ES-I3 (cell line): ENCODE data around the gene GMEB2.
"Not testable (repeated sequence)": the region's sequence is repeated elsewhere in the genome, so short reads cannot be mapped to it uniquely, and the experiment has no call there.

ENCODE experiments used
- H3K36me3 ChIP-seq: 2 replicates; pipeline ENCODE4 v1.6.1; 2013; ENCODE audit warnings: mild to moderate bottlenecking, low read length, control low read depth, moderate library complexity; ENCODE audit not compliant: insufficient read depth
- H3K4me1 ChIP-seq: 2 replicates; pipeline ENCODE4 v1.6.1; 2013; ENCODE audit warnings: mild to moderate bottlenecking, control low read depth, low read length; ENCODE audit not compliant: insufficient read depth
- H3K9ac ChIP-seq: 2 replicates; pipeline ENCODE4 v1.6.1; 2013; ENCODE audit warnings: low read depth, mild to moderate bottlenecking, low read length, moderate library complexity
- H3K9me3 ChIP-seq: 2 replicates; pipeline ENCODE4 v1.6.1; 2013; ENCODE audit warnings: mild to moderate bottlenecking, low read length, moderate library complexity; ENCODE audit not compliant: control insufficient read depth, insufficient read depth

The GMEB2 gene

DNA sequence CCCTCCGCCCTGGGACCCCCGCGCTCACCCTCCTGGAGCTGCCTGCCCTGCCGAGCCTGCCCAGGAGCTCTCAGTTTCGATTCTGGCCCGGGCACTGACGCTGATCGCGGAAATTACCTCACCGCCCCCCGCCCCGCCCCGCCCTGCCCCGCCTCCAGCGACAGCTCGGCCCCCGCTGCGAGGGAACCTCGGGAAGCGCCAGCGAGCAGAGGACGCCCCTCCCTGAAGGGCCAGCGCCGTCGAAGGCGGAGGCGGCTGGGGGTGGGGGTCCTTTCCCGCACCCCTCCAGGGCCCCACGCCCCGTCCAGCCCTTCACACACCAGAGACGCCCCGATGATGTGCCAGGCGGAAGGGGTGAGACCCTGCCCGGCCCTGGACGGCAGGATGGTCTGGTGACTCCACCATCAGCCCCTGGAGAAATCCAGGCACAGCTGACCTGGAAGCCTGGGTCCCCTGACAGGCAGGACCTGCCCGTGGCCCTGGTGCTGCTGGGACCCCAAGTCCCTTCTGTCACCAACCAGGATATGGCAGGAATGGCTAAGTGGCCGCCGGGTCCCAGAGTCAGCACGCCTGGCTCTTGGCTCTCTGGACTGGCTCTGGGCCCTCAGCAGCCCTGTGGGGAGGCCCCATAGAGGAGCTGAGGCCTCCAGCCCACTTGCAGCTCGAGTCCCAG is 52.6 kb downstream of the GMEB2 start, which contains the start of gene HELZ2:
HELZ2 (minus strand) TSS at position 84 of the 673 bp plus-strand sequence. CDS start 1,854 bp downstream, outside the sequence.
- Histone ChIP-seq H3K36me3 (no peaks in the 10 kb centered on the region), H3K4me1 (no peaks in the 10 kb centered on the region), H3K9ac (peak within 1 kb of the TSS; percentile 42), H3K9me3 (no peaks in the 10 kb centered on the region)

DNA sequence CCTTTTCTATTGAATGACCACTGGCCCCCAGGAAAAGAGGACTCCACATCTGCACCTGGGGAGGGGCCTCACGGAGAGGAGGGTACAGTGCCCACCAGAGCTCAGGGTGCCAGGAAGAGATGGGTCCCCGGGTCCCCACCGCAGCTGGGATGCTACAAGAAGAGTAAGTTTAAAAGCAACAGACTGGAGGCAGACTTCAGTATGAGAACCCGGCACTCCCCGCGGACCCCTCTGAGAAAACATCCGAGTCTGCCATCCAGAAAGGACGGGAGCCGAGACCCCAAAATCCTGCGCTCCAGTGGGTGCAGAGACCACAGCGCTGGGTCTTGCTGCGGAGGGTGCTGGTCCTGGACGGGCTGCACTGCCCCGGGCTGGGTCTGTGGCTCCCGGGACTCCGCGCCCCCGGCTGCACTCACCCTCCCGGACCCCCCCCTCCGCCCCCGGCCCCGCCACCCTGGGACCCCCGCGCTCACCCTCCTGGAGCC is 53.2 kb downstream of the GMEB2 start:
- no peaks in the 10 kb centered on the region for H3K9me3 ChIP-seq
- peak overlapping the region; percentile 42 for H3K9ac ChIP-seq
- H3K4me1 ChIP-seq: no peaks in the 10 kb centered on the region

DNA sequence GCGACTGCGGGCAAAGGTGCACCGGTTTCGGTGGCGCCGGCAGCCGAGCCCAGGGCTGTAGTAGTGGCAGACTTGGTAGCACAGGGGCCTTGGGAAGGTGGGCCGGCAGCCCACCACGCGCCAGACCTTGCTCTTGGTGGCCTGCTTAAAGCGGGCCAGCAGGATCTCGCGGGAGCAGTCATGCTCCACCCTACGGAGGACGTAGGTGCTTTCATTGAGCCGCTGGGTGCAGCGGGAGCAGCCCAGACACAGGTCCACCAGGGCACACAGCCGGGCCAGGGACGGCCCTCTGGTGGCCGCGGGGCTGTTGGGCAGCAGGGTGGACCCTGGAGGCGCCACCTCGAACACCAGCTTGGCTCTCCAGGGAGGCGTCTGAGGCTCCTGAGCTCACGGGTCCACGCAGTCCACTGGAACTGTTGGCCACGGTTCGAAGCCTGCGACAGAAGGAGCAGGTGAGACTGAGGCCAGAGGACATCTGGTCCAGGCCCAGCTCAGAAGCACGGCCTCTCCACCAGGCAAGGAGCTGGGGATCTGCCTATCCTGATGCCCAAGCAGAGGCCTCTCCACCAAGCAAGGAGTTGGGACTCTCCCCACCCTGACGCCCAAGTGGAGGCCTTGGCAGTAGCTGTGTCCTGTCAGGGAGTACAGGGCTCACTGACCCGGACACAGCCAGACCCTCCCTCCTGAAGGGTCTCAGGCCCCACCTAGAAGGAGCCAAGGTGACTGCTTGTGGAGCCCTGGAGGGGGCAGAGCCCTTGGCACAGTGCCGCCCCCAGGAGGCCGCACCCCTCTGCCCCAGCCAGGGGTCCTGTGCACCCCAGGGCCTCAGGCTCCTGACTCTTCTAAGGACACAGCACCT is 53.9 kb downstream of the GMEB2 start:
- Histone ChIP-seq H3K36me3 (no peaks in the 10 kb centered on the region), H3K4me1 (no peaks in the 10 kb centered on the region), H3K9ac (peak overlapping the region; percentile 42; the same call in 1 of the 2 replicates), H3K9me3 (no peaks in the 10 kb centered on the region)

More for the DNA sequence above, 53.2 kb downstream of the GMEB2 start:
- no peaks in the 10 kb centered on the region for H3K36me3 ChIP-seq

DNA sequence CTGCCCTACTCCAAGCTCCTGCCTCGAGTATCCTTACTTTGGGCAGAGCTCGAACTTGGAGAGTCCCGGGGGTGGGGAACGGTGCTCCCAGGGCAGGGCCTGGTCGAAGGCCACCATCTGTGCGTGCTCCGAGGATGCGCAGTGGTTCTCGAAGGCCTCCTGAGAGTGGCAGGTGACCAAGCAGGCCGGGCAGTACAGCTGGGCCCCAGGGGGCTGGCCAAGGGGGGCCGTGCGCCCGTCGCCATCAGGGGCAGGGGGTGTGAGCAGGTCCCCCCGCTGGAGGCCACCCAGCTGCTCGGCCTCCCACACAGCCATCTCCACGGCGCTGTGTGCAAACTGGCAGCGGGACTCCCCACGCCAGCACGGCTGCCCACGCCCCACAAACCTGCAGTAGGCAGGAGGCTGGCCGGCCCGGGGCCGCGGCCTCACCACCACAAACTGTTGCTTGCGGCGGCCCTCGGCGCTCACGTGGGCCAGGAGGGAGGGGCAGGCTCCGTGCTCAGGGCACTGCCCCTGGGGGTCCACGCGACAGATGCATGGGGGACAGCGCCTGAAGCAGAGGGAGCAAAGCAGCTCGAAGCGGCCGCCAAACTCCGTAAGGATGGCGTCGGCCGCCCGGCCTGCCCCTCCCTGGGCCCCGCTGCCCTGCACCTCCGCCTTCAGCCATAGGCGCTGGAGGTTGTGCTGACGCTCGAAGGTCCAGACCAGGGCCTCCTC is 54.7 kb downstream of the GMEB2 start:
- no peaks in the 10 kb centered on the region for H3K4me1 ChIP-seq
- H3K9ac ChIP-seq: no peak overlapping the region
- no peaks in the 10 kb centered on the region for H3K9me3 ChIP-seq
- no peaks in the 10 kb centered on the region for H3K36me3 ChIP-seq

DNA sequence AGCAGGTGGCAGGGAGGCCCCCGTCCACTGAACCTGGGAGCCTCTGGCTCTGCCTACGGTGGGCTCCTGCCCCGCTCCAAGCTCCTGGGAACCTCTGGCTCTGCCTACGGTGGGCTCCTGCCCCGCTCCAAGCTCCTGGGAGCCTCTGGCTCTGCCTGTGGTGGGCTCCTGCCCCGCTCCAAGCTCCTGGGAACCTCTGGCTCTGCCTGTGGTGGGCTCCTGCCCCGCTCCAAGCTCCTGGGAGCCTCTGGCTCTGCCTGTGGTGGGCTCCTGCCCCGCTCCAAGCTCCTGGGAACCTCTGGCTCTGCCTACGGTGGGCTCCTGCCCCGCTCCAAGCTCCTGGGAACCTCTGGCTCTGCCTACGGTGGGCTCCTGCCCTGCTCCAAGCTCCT is 55.8 kb downstream of the GMEB2 start:
- H3K9me3 ChIP-seq, H3K36me3 ChIP-seq, H3K4me1 ChIP-seq, H3K9ac ChIP-seq: not testable (repeated sequence)

DNA sequence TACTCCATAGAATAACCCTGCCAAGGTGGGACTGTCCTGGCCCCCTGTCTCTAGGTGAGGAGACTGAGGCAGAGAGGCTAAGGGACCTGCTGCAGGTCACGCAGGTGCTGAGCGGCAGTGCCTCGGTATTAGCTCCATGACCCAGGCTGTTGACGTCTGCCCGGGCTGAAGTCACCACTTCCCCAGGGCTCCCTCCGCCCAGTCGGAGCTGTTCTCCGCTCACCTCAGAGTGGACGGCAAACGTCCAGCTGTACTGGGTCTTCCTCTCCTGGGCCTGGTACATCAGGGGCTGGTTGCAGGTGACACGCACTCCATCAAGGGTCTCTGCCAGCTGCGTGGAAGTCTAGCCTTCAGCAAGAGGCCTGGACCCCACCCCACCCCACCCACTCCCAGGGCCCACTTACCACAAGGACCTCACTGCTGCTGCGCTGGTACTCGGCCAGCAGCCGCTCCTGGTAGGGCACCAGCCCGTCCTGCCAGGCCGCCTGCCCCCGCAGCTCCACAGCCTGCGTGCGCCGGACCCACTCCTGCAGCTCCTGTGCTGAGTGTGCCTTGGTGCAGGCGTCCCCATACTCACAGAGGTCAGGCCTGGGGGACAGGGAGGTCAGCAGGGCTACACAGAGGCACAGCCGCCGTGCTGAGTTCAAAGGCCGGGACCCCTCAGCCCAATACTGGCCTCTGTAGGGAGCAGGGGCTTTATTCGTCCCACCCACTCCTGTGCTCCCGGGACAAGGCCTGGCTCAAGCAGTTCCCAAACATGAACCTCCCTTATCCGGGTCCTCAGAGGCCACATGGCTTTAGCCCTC is 56.4 kb downstream of the GMEB2 start:
- H3K9ac ChIP-seq: no peak overlapping the region
- no peaks in the 10 kb centered on the region for H3K4me1 ChIP-seq
- no peaks in the 10 kb centered on the region for H3K9me3 ChIP-seq
- no peaks in the 10 kb centered on the region for H3K36me3 ChIP-seq

DNA sequence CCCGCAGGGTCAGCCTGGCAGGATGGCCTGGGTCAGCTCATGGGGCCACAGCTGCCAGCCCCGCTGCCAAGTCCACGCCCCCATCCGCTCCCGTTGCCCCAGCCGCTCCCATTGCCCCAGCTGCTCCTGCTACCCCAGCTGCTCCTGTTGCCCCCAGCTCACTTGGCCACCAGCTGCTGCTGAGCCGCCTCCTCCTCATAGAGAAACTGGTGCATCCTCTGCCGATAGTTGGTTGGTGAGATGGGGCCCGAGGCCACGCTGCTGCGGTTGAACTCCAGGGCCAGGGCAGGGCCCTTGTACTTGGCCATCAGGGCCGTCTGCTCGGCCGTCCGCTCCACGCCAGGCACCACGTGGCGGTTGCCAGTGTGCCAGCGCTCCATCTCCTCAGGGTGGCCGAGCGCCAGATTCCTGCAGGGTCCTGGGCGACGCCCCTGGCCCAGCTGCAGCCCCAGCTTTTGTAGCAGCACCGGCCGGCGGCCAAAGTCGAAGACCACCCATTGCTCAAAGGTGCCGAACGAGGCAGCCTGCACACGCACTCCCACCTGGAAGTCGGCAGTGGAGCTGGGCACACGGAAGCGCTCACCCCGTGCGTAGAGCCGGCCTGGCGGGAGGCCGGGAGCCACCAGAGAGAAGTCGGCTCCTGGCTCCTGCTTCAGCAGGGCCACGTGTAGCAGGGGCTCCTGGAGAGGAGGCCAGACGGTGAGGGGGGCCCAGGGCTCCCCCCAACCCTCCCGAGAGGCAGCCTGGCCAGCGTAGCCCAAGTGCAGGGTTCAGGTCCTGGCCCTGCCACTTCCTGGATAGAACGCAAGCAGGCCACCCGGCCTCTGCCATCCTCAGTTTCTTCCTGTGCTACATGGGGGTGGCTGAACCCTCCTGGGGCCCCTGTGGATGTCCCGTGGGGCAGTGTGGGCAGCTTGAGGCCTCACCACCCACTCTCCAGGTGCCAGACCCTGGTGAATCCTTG is 57.6 kb downstream of the GMEB2 start:
- H3K36me3 ChIP-seq: no peaks in the 10 kb centered on the region
- no peaks in the 10 kb centered on the region for H3K4me1 ChIP-seq
- no peak overlapping the region for H3K9ac ChIP-seq
- no peaks in the 10 kb centered on the region for H3K9me3 ChIP-seq

DNA sequence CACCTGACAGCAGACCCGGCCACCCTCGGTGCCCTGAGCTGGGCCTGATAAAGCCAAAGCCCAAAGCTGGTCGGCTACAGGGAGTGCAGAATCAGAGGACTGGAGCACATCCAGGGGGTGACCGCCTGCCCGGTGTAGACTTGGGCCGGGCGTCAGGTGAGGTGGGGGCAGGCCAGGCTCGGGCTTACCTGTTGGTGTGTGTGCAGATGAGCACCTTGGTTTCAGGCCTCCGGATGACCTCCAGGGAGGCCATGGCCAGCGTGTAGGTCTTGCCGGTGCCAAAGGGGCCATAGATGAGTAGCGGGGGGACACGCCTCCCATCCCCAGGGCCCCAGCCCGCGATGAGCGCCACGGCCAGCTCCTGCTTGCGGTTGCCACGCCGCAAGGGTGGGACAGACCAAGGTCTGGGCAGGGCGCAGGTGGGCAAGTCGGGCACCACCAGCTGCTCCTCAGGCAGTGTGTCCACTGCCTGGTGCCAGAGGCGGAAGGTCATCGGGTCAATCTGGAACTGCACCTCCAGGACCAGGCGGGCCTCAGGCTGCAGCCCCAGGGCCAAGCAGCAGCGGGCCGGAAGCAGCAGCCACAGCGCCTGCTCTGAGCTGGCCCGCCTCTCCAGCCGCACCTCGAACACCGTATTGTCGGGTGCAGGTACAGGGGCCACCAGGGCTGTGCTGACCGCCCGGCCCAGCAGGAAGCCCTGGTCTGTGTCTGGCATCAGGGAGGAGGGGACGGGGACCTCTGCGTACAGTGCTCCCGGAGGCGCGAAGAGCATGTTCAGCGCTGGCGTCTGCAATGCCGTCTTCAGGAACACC is 58.5 kb downstream of the GMEB2 start:
- H3K4me1 ChIP-seq: no peaks in the 10 kb centered on the region
- no peaks in the 10 kb centered on the region for H3K36me3 ChIP-seq
- no peaks in the 10 kb centered on the region for H3K9me3 ChIP-seq
- no peak overlapping the region for H3K9ac ChIP-seq

DNA sequence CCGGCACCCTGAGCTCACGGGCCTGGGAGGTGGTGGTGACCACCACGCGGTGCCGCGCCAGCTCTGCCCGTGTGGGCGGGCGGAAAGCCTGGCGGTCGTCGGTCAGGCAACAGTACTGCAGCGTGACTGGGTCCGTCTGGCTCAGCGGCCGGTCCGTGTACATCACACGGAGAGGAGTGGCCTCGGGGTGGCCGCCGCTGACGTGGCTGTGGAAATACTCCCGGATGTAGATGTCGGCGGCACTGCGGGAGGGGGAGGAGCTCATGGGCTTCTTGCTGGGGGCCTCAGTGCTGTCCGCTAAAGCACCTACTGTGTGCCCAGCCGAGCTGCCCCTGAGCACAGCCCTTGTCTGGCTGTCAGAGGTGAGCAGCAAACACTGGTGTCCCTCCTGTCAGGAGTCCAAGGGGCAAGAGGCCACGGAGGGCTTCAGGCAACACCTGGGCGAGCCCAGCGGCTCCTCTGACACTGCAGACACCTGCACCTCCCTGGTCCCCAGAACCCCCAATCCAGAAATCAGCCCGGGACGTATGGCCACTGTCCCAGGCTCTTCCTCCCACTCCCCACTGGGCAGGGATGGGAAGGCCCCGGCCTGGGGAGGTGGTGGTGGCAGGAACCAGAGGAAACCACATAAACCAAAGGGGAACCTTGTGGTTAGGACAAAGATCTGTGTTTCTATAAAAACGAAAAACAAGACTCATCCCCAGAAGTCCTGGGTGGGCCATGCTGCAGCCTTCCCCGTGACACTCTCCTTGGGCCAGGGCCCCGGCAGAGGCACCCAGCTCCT is 59.3 kb downstream of the GMEB2 start:
- Histone ChIP-seq H3K4me1 (no peaks in the 10 kb centered on the region), H3K9me3 (no peaks in the 10 kb centered on the region), H3K9ac (no peak overlapping the region), H3K36me3 (no peaks in the 10 kb centered on the region)

DNA sequence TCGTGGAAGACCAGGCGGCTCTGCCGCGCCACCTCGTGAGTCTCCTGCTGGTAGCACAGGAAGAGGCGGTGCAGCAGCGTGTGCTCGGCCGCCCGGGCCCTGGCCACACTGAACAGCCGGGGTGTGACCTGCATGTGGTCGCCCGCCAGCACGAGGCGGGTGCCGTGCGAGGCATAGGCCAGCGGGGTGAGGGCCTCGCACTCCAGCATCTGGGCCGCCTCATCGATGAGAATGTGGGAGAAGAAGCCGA is 59.8 kb downstream of the GMEB2 start:
- Histone ChIP-seq H3K9me3 (no peaks in the 10 kb centered on the region), H3K4me1 (no peaks in the 10 kb centered on the region), H3K9ac (no peak overlapping the region), H3K36me3 (no peaks in the 10 kb centered on the region)

DNA sequence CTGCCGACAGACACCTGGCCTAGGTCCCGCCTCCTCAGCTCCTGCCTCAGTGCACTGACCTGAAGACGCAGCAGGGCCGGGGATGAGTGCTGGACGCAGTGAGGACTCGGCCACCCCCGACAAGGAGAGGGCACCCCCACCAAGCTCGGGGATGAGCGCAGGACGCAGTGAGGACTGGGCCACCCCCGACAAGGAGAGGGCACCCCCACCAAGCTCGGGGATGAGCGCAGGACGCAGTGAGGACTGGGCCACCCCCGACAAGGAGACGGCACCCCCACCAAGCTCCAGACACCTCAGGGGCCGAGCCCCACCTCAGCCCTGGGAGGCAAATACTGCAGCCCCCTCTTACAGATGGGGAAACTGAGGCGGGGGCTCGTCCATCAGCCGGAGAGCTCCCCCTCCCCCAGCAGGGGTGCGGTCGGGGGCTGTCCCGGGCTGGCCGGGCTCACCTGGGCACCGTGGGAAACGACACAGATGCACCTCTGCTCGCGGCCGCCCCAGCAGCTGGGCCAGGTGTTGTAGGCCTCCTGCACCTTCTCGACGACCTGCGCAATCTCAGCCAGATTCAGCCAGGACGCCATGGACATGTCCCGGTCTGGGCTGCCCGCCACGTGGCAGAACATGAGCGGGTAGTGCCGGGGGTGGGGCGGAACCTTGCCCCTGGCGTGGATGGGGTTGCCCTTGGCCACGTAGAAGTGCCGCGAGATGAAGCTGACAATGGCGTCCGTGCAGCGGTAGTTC is 60.3 kb downstream of the GMEB2 start:
- Histone ChIP-seq H3K9ac (no peak overlapping the region), H3K4me1 (no peaks in the 10 kb centered on the region), H3K36me3 (no peaks in the 10 kb centered on the region), H3K9me3 (no peaks in the 10 kb centered on the region)
